ENCODE measurements around the gene YBEY.

DNA sequence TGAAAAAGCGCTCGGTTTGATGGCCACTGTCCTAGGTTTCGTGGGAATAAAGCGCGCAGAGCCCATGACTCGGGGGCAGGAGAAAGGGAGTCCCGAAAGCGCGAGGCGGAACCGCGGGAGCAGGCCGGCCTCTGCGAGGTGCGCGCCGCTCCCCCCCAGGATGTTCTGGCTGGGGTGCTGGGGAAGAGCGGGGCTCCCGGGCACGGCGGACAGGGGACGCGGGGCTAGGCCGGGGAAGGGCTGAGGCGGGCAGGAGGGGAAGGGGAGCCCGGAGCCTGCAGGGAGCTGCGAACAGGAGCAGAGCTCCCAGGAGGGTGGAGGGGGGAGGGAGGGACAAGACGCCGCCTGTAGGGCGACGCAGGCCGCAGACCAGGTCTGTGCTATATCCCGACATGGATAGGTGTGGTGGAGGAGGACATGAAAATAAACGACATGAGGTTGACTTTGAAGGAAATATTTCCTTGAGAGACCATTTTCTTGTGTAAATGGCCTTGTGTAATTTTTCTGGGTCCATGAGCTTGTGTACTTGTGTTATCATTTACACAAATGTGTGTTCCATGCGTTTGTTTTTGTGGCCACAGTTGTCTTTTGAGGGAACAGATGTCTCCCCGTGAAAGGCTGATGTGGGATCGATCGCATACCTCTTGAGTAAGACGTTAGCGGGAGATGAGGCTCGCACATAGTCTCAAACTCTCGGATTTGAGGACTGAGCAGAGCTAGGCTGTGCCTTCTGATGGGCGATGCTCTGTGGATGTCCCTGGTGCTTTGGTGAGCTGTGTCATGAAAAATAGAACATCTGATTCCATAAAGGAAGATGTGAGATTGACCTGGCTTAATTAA lies 39.2 kb downstream of the YBEY start:
- TF ChIP-seq, protein P1, sequence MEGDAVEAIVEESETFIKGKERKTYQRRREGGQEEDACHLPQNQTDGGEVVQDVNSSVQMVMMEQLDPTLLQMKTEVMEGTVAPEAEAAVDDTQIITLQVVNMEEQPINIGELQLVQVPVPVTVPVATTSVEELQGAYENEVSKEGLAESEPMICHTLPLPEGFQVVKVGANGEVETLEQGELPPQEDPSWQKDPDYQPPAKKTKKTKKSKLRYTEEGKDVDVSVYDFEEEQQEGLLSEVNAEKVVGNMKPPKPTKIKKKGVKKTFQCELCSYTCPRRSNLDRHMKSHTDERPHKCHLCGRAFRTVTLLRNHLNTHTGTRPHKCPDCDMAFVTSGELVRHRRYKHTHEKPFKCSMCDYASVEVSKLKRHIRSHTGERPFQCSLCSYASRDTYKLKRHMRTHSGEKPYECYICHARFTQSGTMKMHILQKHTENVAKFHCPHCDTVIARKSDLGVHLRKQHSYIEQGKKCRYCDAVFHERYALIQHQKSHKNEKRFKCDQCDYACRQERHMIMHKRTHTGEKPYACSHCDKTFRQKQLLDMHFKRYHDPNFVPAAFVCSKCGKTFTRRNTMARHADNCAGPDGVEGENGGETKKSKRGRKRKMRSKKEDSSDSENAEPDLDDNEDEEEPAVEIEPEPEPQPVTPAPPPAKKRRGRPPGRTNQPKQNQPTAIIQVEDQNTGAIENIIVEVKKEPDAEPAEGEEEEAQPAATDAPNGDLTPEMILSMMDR (IDR thresholded peaks at IDR 0.05) = peak in 2 of 3 experiments; percentile 11 to 24
- no peak for TF ChIP-seq POLR2AphosphoS5 (IDR thresholded peaks at IDR 0.05)
- TF ChIP-seq POLR2A (IDR thresholded peaks at IDR 0.05; ENCODE audit: low read depth) = no peak
- TF ChIP-seq EP300 (IDR thresholded peaks at IDR 0.05) = no peak

Measured in esophagus muscularis mucosa (tissue), 4 donors.